Epithelial cell of proximal tubule (primary cell): ENCODE results near the gene TMEM179. TPM values are rescaled to one million over a fixed set of nuclear protein-coding genes. Genes with fewer than 3 reads are reported as not detected.

Source experiments
- DNase-seq: peaks from one replicate; pipeline ENCODE4 v3.0.0-alpha.2; 2011; ENCODE audit warnings: low read depth
- H3K4me3 ChIP-seq: 2 replicates; pipeline ENCODE4 v1.5.1; 2011; ENCODE audit warnings: low read depth, mild to moderate bottlenecking, low read length
- CTCF ChIP-seq: conservative IDR thresholded peaks from 2 replicates; pipeline ENCODE4 v1.5.1; 2012; ENCODE audit warnings: low read depth, mild to moderate bottlenecking, low read length
- total RNA-seq: library from RNA; depleted of rRNA; stranded (reverse); fragments of >200 nt; gene quantifications from 2 replicates; pipeline ENCODE4 v1.2.3, GENCODE V29; 2015

Gene TMEM179
- total RNA-seq, 1 donor from 2014 or later: not detected

GRCh38 chr14:104542871-104543830, 61.4 kb downstream of the TMEM179 start:
- no peak overlapping the region for H3K4me3 ChIP-seq
- no peak for DNase-seq
- TF ChIP-seq CTCF: no peak

GRCh38 chr14:104541905-104542465, 62.6 kb downstream of the TMEM179 start:
- no peak for TF ChIP-seq CTCF
- DNase-seq: no peak
- no peak overlapping the region for H3K4me3 ChIP-seq

Other genes with a start within 250 kb of the TMEM179 start
- not detected in 2 replicates for gene C14orf180, start 25.0 kb downstream of the TMEM179 start, total RNA-seq
- gene INF2, start 84.8 kb upstream of the TMEM179 start, total RNA-seq: 100 and 130 TPM in 2 replicates
- gene ADSS1, start 119.5 kb upstream of the TMEM179 start, total RNA-seq: 1.7 and 2.3 TPM in 2 replicates
- gene SIVA1, start 148.4 kb upstream of the TMEM179 start, total RNA-seq: 298 and 558 TPM in 2 replicates
- gene AKT1, start 191.0 kb upstream of the TMEM179 start, total RNA-seq: 162 and 203 TPM in 2 replicates
- 5.4 and 7.8 TPM in 2 replicates for gene ZBTB42, start 196.3 kb upstream of the TMEM179 start, total RNA-seq